Skin epidermis (tissue), 12 donors: ENCODE measurements around the gene CLIP2.

Source experiments
- H3K27ac ChIP-seq, 21 experiments: fragments of 200-600 bp; sonication (generic) in 11 of 21; one replicate each; pipeline ENCODE4 v1.5.0; 2020; ENCODE audit warnings: mild to moderate bottlenecking in 3 of 21, inconsistent platforms in 2 of 21, moderate library complexity in 2 of 21
- H3K4me3 ChIP-seq, 7 experiments: fragments of 200-600 bp; sonication (generic) in 2 of 7; one replicate each; pipeline ENCODE4 v1.5.0; 2020; ENCODE audit warnings: inconsistent platforms in 2 of 7, mild to moderate bottlenecking in 2 of 7, moderate library complexity in 1 of 7

CLIP2 gene

DNA sequence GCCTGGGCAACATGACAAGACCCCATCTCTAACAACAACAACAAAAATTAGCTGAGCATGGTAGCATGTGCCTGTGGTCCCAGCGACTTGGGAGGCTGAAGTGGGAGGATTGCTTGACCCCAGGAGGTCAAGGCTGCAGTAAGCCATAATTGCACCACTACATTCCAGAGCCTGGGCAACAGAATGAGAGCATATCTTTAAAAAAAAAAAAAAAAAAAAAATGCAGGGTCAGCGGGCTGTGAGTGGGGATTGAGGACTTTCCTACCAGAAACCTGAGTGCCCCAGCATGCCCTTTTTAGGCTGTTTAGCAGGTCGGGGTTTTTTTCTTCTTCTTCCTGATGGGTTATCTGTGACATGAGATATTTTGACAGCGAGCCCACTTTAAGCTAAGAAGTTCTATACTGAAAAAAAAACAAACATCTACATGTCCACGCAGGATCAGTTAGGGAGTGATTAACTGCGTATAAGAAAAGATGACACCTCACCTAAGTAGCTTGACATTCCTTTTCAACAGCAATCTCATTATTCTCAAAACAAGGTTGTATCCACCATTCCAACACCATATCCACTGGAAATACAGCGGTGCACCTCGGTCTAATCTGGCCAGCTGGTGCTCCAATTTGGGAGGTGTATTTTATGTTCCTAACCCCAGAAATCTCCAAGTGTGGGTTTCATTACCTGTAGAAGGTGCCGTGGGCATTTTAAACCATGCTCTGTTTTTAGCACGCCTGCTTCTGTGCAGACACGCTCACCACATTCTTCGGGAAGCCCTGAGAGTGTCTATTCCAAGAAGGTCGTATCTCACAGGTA lies 21.2 kb upstream of the CLIP2 start:
- no peak overlapping the region for H3K4me3 ChIP-seq
- H3K27ac ChIP-seq = peak overlapping the region in 8 of 21 experiments; percentile 2 to 73 (median 40)

DNA sequence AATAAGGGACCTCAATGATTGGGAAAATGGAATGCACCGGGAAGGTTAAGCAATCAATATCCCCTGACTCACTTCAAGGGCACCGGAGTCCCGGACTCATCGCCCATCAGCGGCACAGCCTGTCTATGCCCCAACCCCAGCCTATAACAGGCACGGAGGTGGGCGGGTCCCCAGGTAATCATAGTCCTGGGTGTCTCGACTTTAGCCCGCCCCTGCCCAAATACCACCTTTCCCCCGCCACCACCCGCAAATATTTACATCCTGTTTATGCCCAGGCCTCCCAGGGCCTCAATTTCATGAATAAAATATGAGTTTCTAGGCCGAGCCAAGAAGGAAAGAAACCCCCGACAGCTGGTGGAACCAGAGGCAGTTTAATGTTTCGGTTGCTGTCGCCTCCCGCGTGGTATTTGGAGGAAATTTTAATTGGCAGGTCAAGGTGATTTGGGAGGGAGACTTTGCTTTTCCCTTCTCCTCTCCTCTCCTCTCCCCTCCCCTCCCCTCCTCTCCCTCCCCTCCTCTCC lies 19.4 kb upstream of the CLIP2 start:
- Histone ChIP-seq H3K4me3 (peak overlapping the region; percentile 37 to 54 (median 40)), H3K27ac (peak overlapping the region in 6 of 21 experiments; percentile 45 to 73 (median 54))

DNA sequence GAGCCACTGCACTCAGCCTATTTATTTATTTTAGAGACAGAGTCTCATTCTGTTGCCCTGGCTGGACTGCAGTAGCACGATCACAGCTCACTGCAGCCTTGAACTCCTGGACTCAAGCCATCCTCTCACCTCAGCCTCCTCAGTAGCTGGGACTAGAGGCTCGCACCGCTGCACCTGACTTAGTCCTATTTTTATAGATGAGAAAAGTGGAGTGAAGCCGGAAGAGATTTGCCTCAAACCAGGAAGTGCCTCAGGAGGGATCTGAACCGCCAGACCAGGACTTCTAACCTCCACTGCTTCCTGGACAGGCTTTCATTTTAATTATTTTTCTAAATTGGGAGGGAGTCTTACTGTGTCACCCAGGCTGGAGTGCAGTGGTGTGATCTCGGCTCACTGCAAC lies 17.5 kb upstream of the CLIP2 start:
- no peak overlapping the region for H3K4me3 ChIP-seq

DNA sequence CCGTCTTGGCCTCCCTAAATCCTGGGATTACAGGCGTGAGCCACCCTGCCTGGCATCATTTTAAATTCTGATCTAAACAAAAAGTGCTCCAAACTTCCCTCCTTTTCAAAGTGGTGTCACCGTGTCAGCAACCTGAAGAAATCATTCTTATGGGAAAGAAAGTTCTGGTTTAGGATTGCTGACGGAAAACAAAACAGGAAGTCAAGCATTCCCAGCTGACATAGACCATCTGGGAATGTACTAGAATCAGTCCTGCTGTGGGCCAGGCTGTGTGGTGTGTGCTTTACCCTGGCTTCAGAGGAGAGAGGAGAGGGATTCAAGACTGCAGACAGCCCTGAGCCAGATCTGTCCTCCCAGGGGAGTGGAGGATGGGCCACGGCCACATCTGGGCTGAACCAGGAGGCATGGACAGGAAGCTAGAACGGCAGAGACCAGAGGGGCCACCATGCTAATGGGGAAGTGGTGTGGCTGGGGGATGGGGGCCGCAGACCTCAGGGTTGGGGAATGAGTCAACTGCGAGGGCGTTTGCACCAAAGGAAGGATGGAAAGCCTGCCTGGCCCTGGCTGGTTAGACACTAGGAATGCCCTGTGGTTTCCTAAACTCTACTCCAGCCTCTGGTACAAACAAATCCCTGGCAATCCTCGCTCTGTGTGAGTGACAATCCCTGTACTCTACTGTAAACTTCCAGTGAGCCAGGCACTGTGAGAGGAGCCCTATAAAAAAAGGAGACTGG lies 16.7 kb upstream of the CLIP2 start:
- H3K4me3 ChIP-seq = no peak overlapping the region
- peak overlapping the region in 20 of 21 experiments; percentile 4 to 91 (median 74) for H3K27ac ChIP-seq

More for the DNA sequence above, 17.5 kb upstream of the CLIP2 start:
- H3K27ac ChIP-seq = peak overlapping the region in 20 of 21 experiments; percentile 4 to 91 (median 74)

DNA sequence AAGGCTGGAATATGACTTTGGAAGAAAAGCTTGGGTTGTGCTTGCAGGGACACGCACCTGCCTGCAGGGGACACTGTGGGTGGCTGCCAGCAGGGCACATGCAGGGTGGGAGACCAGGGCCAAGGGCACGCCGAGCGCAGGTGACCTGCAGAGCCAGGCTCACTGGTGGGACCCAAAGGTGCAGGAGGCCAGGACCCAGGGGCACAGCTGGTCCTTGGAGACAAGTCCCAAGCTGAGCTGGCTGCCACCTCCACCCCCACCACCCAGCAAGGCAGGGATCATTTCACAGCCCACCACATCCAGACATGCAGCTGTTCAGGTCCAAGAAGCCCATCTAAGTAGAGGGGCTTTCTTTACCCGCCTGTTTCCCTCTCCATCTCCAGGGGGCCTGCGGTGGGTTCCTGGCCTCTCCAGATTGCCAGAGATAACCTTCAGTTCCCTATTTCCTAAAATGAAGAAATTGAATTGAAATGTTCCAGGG lies 13.8 kb upstream of the CLIP2 start:
- Histone ChIP-seq H3K4me3 (no peak overlapping the region), H3K27ac (no peak overlapping the region)

DNA sequence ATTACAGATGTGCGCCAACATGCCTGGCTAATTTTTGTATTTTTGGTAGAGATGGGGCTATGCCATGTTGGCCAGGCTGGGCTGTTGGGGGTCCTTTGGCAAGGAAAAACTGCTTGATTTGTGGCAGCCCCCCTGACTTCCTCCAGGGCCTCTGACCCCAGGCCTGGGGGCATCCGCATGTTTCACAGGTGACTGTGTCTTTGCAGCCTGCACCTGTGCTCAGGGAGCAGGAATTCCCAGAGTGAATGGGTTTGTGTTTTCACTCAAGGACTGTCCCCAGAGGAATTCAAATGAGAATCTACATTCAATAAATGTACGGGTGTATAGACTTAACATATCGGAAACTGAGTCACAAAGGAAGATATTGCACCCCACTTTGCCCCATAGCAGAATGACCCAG lies 11.6 kb upstream of the CLIP2 start:
- Histone ChIP-seq H3K27ac (no peak overlapping the region), H3K4me3 (no peak overlapping the region)

DNA sequence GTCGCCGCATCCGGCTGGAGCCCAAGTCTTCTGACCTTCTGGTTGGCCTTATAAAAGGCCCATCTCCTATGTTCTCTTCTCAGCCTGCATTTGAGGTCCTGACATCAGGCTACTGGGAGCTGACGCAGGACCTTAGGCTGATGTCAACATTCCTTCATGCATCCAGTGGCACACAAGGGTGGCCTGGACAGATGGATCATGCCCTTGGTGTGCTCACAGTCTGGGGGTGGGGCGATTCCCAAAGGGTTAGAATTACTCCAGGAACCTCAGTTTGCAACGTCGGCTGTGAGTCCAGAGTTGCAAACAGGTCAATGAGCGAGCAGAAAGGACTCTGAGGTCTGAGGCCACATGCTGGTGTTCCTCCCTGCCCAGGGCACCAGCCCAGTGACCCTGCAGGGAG lies 8.2 kb upstream of the CLIP2 start:
- Histone ChIP-seq H3K4me3 (no peak overlapping the region), H3K27ac (no peak overlapping the region)

DNA sequence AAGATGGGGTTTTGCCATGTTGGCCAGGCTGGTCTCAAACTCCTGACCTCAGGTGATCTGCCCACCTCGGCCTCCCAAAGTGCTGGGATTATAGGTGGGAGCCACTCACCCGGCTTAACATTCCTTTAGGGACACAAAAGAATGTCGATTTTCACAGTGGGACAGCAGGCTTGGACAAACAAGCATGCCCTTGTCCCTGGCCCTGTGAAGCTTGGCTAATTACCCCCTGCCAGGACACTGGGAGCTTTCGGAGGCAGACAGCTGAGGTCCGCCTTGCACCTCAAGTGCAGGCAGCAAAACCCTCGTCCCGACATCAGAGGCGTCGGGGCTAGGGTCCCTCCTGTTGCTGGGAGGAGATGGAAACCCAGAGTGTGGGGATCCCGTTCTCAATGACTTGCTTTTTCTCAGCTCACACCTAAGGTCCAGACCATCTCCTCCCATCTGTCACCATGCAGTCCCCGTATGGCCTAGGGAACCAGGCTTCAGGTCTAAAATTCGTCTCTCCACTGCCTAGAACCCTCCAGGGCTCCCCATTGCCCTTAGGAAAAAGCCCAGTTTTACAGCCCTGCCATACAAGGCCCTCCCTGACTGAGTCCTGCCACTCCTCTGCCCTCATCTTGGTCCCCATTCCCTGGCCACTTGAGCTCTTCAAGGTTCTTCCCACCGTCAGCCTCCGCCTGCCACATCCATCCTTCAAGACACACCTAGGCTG lies 6.3 kb upstream of the CLIP2 start:
- Histone ChIP-seq H3K27ac (no peak overlapping the region), H3K4me3 (no peak overlapping the region)

DNA sequence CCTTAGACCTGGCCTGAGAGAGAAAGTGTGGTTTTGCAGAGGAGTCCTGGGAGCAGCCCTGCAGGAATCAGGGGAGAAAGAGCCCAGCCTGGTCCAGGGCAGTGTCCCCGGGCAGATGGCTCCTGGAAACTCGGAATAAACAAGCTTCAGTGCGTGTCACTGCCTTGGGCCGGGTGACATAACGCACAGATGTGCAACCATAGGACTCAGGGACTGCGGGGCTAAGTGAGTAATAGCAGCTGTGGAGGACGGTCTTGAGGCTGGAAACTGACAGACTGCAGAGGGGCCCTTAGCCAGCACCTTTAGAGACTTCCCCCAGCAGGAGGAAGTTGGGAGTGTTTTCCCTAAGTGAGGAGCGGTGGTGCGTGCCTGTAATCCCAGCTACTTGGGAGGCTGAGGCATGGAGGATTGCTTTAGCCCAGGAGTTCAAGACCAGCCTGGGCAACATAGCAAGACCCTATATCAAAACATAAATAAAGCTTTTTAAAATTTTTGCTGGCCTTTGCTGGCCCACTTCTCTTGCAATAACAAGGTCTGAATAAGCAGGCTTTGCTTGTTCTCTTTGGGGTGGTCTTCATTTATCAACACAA lies 5.3 kb upstream of the CLIP2 start:
- H3K27ac ChIP-seq = no peak overlapping the region
- no peak overlapping the region for H3K4me3 ChIP-seq

DNA sequence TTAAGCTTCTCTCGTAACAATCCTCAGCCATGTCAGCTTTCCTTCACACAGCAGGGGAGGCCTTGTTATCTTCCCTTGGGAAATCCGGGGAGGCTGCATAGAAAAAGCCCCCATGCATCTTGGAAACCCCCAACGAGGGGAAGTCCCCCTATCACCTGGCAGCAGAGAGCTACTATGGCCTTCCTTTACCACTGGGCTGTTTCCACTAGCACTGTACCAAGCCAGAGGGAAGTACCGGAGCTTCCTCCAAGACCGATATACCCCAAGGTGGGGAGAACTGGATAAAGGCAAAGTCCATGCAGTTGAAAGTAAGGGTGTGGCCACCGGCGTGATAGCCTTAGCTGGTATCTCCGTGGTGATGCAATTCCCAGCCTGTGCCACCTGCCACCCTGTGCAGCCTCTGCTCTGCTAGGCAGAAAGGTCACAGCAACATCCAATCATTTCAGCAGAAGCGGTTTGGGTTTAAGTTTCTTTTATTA lies 4.4 kb upstream of the CLIP2 start:
- H3K4me3 ChIP-seq = no peak overlapping the region
- no peak overlapping the region for H3K27ac ChIP-seq

DNA sequence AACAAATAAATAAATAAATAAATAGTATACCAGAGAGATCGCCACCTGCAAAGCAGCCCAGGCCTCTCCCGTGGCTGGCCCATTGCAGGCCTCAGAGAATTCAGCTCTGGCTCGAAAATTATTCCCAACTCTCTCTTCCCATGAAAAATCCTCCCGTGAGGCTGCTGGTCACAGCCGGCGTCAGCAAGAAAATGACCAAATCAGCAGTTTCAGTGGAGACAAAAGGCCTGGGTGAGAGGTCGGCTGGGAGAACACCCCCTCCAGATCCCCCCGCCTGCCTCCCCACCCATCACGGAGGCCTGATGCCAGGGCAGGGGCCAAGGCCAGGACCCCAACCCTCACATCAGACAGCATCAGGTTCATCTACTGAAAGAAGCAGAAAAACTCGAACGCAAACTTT lies 3.1 kb upstream of the CLIP2 start:
- no peak overlapping the region for H3K27ac ChIP-seq
- H3K4me3 ChIP-seq = no peak overlapping the region

DNA sequence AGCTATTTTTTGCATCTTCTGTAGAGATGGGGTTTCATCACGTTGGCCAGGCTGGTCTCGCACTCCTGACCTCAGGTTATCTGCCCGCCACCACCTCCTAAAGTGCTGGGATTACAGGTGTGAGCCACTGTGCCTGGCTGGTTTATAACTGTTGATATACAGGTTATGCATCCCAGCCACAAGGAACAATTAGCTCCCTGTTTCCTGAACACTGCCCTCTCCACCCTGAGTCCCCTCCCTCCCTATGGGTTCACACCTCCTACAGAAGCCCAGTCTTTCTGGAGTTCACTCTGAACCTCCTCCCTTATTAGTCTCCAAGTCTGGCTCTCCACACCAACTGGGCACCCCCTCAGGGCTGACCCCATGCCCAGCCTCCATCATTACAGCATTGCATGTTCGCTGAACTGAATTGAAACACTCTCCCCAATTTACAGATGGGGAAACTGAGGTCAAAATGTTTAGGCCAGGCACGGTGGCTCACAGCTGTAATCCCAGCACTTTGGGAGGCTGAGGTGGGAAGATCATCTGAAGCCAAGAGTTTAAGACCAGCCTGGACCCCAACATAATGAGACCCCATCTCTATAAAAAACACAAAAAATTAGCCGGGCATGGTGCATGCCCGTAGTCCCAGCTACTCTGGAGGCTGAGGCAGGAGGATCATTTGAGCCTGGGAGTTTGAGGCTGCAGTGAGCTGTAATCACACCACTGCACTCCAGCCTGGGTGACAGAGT lies 1.7 kb upstream of the CLIP2 start:
- Histone ChIP-seq H3K27ac (no peak overlapping the region), H3K4me3 (no peak overlapping the region)

DNA sequence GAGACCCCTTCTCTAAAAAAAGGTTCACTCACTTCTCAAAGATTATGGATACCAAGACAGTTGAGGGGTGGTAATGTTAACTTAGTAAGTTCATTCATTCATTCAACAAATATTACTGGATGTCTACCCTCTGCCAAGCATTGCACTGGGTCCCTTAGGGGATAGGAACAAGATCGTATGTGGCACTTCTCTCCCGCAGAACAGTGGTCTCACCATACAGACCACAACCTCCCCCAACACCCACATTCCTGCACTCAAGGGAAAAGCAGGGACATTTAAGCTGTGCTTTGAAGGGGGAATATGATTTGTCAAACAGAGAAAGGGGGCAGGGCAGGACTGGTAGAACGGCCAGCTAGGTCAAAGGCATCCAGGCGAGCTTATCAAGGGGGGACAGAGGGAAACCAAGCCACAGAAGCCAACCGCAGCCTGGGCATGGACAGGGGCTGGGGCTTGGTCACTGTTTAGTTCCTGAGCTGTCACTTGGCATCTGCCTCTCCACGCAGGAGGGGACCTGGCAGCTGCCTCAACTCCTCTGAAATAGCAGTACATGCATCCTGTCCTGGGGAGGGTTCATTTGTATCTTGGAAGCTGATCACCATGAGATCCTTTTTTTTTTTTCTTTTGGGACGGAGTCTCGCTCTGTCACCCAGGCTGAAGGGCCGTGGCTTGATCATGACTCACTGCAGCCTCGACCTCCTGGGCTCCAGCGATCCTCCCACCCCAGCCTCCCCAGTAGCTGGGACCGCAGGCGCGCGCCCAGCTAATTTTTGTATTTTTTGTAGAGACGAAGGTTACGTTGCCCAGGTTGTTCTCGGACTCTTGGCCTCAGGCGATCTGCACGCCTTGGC lies 949 bp upstream of the CLIP2 start:
- Histone ChIP-seq H3K27ac (peak overlapping the region in 8 of 21 experiments; percentile 7 to 89 (median 47)), H3K4me3 (peak overlapping the region in 3 of 7 experiments; percentile 49 to 83 (median 74))

DNA sequence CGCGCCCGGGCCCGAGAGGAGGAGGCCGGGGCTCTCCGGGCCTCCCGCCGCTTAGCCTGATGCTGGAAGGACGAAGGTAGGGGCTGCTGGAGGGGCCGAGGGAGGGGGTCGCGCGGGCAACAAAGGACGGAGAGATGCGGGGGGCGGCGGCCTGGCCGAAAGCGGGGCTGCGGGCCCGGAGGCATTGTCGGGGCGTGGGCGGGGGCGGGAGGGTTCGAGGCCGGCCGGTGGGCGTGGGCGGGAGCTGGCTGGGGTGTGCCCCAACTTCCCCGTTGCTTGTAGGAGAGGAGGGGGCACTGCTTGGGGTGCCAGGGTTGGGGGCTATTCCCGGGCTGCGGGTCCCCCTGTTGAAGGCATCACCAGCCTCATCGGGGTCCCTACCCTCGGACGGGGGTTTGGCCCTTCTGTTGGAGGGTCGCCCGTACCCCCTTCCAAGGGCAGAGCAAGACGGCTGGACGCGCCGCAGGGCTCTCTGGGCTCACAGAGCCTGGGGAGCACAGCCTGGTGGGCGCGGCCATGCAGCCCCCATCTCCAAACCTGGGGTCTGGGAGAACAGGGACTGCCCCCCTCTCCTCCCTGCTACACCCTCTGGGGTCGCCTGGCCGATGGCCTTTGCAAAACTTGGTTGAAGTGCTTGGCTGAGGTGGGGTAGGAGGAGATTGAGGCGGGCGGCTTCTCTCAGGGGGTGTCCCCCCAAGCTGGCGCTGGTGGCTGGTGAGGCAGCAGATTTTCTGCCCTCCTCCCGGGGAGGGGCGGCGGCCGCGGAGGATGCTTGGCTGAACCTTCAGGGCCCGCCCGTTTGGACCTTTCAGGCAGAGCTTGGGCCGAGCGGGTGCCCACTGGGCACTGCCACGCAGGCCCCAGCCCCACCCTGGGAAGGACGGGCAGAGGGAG lies 699 bp downstream of the CLIP2 start:
- Histone ChIP-seq H3K4me3 (peak overlapping the region; percentile 49 to 92 (median 83)), H3K27ac (peak overlapping the region; percentile 18 to 91 (median 86))

DNA sequence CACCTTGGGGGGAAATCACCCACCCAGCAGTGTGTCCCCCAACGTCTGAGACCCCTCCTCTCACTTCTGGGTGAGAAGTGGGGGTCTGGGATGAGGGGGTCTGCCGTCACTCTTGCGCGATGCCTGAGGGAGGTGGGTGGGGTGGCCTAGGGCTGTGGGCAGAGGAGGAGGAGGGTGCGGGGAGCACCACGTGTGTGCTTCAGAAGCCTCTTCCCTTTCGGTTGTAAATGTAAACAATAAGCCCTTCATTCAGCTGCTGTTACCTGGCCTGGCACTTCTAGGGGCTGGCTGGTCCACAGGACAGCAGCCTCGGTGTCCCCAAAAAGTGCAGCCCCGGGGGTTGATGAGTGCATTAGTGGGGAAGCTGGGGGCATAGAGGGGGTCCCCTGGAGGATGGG lies 1.3 kb downstream of the CLIP2 start:
- H3K27ac ChIP-seq = peak overlapping the region in 13 of 21 experiments; percentile 20 to 90 (median 86)

DNA sequence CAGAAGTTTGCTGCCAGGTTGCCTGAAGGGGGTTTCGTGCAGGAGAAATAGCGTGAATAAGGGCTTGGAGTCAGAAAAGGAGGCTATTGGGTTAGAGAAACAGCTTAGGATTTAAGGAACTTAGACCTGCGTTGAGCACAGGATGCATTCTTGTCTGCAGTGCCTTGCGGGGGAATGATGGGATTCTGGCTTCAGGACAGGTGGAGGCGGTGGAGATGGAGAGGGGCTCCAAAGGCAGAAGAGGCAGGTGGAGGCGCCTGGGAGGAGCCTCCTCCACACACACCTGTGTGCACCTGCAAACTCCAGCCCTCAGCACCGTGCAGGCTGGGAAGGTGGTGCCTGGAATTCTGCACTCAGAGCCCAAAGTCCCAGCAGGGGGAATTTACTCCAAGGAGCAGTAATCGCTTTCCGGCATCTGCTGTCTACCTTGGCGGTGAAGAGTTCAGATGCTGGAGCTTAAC lies 1.8 kb downstream of the CLIP2 start:
- peak overlapping the region in 5 of 7 experiments; percentile 49 to 92 (median 83) for H3K4me3 ChIP-seq
- H3K27ac ChIP-seq = peak overlapping the region in 2 of 21 experiments; percentile 20 to 89

More for the DNA sequence above, 1.3 kb downstream of the CLIP2 start:
- H3K4me3 ChIP-seq = peak overlapping the region; percentile 49 to 92 (median 83)

DNA sequence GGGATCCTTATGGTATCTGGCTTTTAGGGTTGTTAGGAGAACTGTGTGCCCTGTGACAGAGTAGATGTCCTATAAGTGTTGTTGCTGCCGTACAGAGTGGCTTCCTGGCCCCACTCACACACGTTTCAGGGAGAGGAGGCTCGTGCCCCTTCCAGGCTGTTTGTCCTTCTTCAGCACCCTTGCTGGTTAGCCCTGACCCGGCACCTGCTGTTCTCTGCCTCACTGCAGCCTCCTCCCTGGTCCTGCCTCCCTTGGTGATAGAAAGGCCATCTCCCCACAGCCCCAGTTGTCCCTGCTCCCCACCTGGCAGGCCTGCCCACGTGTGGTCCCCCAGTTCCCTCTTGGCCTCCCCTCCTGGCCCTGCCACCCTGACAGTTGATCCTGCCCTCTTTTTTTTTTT lies 2.3 kb downstream of the CLIP2 start:
- H3K27ac ChIP-seq = no peak overlapping the region

More for the DNA sequence above, 2.3 kb downstream of the CLIP2 start:
- no peak overlapping the region for H3K4me3 ChIP-seq
